ENCODE measurements around the gene RASSF6. TPM values are rescaled to one million over a fixed set of nuclear protein-coding genes. Genes with fewer than 3 reads are reported as not detected.
A peak's percentile ranks its signal among the peaks of the same experiment; 100 is the strongest.

Gene RASSF6
- total RNA-seq, 1 experiment from 2014 or later: 1.6 TPM

DNA sequence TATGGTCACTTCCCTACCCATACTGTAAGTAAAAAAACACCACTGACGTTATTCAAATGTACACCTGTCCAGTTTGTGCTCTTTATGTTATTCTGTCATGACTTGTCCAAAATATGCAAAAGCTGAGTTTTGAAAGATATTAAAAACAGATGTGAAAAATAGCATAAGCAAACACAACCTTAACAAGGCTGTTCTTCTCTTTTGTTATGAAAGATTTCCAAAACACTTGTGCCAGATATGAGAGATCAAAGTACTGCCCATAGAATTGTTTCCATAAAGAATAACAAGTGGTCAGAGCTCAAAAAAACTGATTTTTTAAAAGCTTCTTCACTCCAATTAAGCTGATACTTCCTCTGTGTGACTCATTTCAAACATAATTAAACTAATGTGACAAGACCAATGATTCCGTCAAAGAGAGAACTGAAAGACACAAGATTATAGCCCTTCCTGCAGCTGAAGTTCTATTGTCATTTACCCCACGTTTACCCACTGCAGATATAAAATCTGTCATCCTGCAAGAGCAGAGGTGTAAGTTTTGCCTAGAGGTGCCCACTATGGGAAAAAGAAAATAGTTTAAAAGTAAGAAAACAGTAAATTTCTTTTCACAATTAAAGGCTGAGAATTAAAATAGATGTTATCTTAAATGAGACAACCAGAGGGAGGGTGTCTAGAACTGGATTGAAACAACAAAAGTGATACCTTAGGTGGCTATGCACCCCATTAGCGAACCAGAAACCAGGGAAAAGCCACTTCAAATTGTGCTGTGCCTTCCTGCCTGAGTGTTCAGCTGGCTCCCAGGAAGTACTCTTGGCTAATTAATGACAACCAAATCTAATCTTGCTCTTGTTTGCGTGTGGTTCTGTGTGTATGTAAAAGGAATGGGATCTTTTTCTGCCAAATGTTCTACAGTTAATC is 30.1 kb downstream of the RASSF6 start:
- no peak overlapping the region for H3K4me3 Mint-ChIP-seq (ENCODE audit: unreplicated experiment)
- H3K4me1 Mint-ChIP-seq (ENCODE audit: insufficient read depth, unreplicated experiment): peaks cover 15% of the 10 kb centered on the region
- ChIA-PET POLR2A (interaction anchor here (0.6 to 2.3 kb wide), 17 partner anchors 11 to 520 kb away, joined by 3 to 22 read pairs (median 3); partner anchors contain the start of gene RASSF6), CTCF (interaction anchor here (0.6 to 3.0 kb wide), 6 partner anchors 16 to 629 kb away, joined by 3 to 13 read pairs (median 6); no protein-coding TSS in a partner anchor)
- H3K27me3 Mint-ChIP-seq (ENCODE audit: insufficient read depth, unreplicated experiment): no peaks in the 10 kb centered on the region
- peak overlapping the region; percentile 46 for H3K27ac Mint-ChIP-seq (ENCODE audit: low read depth, unreplicated experiment)
- intact Hi-C loops (cut with micrococcal nuclease): loop anchor here (5.0 to 10.0 kb wide), 2 partner anchors 332 to 545 kb away; no protein-coding TSS in a partner anchor
- TF ChIP-seq, protein P1, sequence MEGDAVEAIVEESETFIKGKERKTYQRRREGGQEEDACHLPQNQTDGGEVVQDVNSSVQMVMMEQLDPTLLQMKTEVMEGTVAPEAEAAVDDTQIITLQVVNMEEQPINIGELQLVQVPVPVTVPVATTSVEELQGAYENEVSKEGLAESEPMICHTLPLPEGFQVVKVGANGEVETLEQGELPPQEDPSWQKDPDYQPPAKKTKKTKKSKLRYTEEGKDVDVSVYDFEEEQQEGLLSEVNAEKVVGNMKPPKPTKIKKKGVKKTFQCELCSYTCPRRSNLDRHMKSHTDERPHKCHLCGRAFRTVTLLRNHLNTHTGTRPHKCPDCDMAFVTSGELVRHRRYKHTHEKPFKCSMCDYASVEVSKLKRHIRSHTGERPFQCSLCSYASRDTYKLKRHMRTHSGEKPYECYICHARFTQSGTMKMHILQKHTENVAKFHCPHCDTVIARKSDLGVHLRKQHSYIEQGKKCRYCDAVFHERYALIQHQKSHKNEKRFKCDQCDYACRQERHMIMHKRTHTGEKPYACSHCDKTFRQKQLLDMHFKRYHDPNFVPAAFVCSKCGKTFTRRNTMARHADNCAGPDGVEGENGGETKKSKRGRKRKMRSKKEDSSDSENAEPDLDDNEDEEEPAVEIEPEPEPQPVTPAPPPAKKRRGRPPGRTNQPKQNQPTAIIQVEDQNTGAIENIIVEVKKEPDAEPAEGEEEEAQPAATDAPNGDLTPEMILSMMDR (IDR thresholded peaks at IDR 0.05; ENCODE audit: unreplicated experiment): no peak
- no peaks in the 10 kb centered on the region for H3K36me3 Mint-ChIP-seq (ENCODE audit: insufficient read depth, unreplicated experiment)
- no peaks in the 10 kb centered on the region for H3K9me3 Mint-ChIP-seq (ENCODE audit: unreplicated experiment)
- peak; percentile 8 for DNase-seq (ENCODE audit: unreplicated experiment)
- BruUV-seq (replicated peaks): no TSS peak

DNA sequence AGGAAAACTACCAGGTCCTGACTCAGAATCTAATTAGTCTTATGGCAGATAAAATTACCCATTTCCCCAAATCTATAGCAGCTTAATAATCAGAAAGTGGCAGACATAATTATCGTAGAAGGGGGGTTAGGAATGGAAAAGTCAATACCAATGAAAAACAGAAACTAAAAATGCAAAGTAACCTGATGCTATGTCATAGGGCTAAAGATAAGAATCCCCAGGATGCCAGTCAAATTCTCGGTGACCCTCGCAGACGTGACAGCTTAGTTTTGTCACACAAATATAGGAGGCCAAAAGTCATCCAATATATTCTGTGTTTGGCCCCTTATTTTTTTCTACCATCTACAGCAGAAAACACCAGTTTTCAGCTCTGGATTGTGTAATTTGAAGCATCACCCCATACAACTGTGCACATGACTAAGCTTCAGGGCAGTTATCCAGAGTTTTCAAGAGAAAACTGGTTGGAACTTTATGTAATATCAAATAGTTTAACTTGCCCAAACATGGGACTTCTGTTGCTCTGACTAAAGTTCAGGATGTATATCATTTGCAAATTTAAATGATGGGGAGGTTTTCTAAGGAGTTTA is 30.9 kb downstream of the RASSF6 start:
- Mint-ChIP-seq H3K4me3 (ENCODE audit: unreplicated experiment) (no peak overlapping the region), H3K27me3 (ENCODE audit: insufficient read depth, unreplicated experiment) (no peaks in the 10 kb centered on the region), H3K9me3 (ENCODE audit: unreplicated experiment) (no peaks in the 10 kb centered on the region), H3K36me3 (ENCODE audit: insufficient read depth, unreplicated experiment) (no peaks in the 10 kb centered on the region), H3K4me1 (ENCODE audit: insufficient read depth, unreplicated experiment) (peaks cover 15% of the 10 kb centered on the region), H3K27ac (ENCODE audit: low read depth, unreplicated experiment) (peak overlapping the region; percentile 46)
- no TSS peak for BruUV-seq (replicated peaks)
- TF ChIP-seq, protein P1 (IDR thresholded peaks at IDR 0.05; ENCODE audit: unreplicated experiment): no peak
- peak; percentile 87 for DNase-seq (ENCODE audit: unreplicated experiment)
- POLR2A ChIA-PET: interaction anchor here (0.5 to 2.3 kb wide), 18 partner anchors 12 to 521 kb away, joined by 3 to 22 read pairs (median 3); partner anchors contain the start of gene RASSF6
- intact Hi-C loops (cut with micrococcal nuclease): no loop called here
- CTCF ChIA-PET: interaction anchor here (0.6 to 3.0 kb wide), 7 partner anchors 15 to 267 kb away, joined by 3 to 13 read pairs (median 4); no protein-coding TSS in a partner anchor

DNA sequence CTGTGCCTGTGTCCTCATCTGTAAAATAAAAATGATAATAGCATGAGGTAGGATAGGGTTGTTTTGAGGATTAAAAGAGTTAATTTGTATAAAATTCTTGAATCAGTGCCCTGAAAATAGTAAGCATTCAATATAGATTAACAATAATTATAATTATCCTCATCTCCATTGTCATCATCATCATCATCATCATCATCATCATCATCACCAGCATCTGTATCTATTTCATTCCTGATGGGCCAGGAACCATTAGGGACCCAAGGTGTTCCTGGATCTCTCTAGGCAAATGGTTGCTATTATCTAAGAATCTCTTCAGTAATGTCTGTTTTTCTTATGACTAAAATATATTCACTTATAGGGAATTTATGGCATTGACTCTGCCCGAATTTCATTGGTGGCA is 31.6 kb downstream of the RASSF6 start:
- H3K9me3 Mint-ChIP-seq (ENCODE audit: unreplicated experiment): no peaks in the 10 kb centered on the region
- CTCF ChIA-PET: interaction anchor here (0.9 to 3.0 kb wide), 4 partner anchors 14 to 141 kb away, joined by 3 to 12 read pairs (median 6); no protein-coding TSS in a partner anchor

More for the DNA sequence above, 31.6 kb downstream of the RASSF6 start:
- H3K27ac Mint-ChIP-seq (ENCODE audit: low read depth, unreplicated experiment): no peak overlapping the region
- no peaks in the 10 kb centered on the region for H3K36me3 Mint-ChIP-seq (ENCODE audit: insufficient read depth, unreplicated experiment)
- no peaks in the 10 kb centered on the region for H3K27me3 Mint-ChIP-seq (ENCODE audit: insufficient read depth, unreplicated experiment)
- peaks cover 15% of the 10 kb centered on the region for H3K4me1 Mint-ChIP-seq (ENCODE audit: insufficient read depth, unreplicated experiment)
- TF ChIP-seq, protein P1 (IDR thresholded peaks at IDR 0.05; ENCODE audit: unreplicated experiment): no peak
- no TSS peak for BruUV-seq (replicated peaks)
- POLR2A ChIA-PET: interaction anchor here (0.5 to 2.3 kb wide), 7 partner anchors 21 to 511 kb away, joined by 3 to 22 read pairs (median 5); partner anchors contain the start of gene RASSF6
- intact Hi-C loops (cut with micrococcal nuclease): no loop called here
- no peak overlapping the region for H3K4me3 Mint-ChIP-seq (ENCODE audit: unreplicated experiment)
- DNase-seq (ENCODE audit: unreplicated experiment): no peak
